HepG2 (cell line): ENCODE results near the gene CAMTA1. TPM values are rescaled to one million over a fixed set of nuclear protein-coding genes. Genes with fewer than 3 reads are reported as not detected.

Experiments
- ATAC-seq: fragments of 200-7000 bp; cut with Tn5 transposase; 3 replicates; pipeline ENCODE4 v1.9.1; 2020; ENCODE audit warnings: mild to moderate bottlenecking, moderate library complexity
- BruUV-seq: library from RNA; stranded (reverse); fragments of 400-500 nt; replicated peaks from 2 replicates; lab custom pipeline; 2021; lab: Mats Ljungman, UMichigan
- CTCF ChIA-PET: fragments of 300-600 bp; formaldehyde crosslinking; extraction: SDS; loops from one replicate; lab custom pipeline; 2021; ENCODE audit warnings: low total read pairs, inconsistent platforms, low intra/inter-chr PET ratio; lab: Yijun Ruan, JAX
- POLR2A ChIA-PET: fragments of 350-600 bp; sonication (Branson Sonifier 250); formaldehyde crosslinking; loops from one replicate; lab custom pipeline; 2020; ENCODE audit warnings: antibody characterized with exemption, inconsistent platforms; lab: Yijun Ruan, JAX
- DNase-seq: peaks from one replicate; pipeline ENCODE4 v3.0.0-alpha.2; 2015; ENCODE audit warnings: low spot score
- FAIRE-seq: peaks from 3 replicates; lab custom pipeline; 2011; peaks lifted over from hg19 to GRCh38; lab: Jason Lieb, UNC
- H2AFZ ChIP-seq: one replicate; pipeline ENCODE4 v1.6.1; 2011; ENCODE audit warnings: low read length, inconsistent platforms
- H3K27ac ChIP-seq: fragments of 300-600 bp; 3 replicates; pipeline ENCODE4 v1.8.0; 2011; ENCODE audit warnings: mixed run types, mild to moderate bottlenecking, mixed read lengths, low read length, inconsistent platforms; ENCODE audit not compliant: insufficient read depth; ENCODE audit errors: extremely low read length
- H3K27me3 ChIP-seq, 2 experiments: fragments of 200-600 bp in 1 of 2; 2 replicates in 1 of 2; 3 replicates in 1 of 2; pipeline versions ENCODE4 v1.6.0 to v1.8.0; 2011; ENCODE audit warnings: low read length in 2 of 2, mild to moderate bottlenecking in 2 of 2, moderate library complexity in 2 of 2, inconsistent platforms in 1 of 2; ENCODE audit not compliant: insufficient read depth in 2 of 2, control insufficient read depth in 1 of 2
- H3K36me3 ChIP-seq, 2 experiments: fragments of 200-600 bp in 1 of 2; replicated peaks in 1 of 2; 2 replicates in 1 of 2; 3 replicates in 1 of 2; pipeline versions ENCODE4 v1.5.1 to v1.8.0; 2011; ENCODE audit warnings: low read length in 2 of 2, inconsistent platforms in 1 of 2; ENCODE audit not compliant: insufficient read depth in 2 of 2, control insufficient read depth in 1 of 2
- H3K4me1 ChIP-seq: 2 replicates; pipeline ENCODE4 v1.5.1; 2012; ENCODE audit warnings: low read length, inconsistent platforms; ENCODE audit not compliant: insufficient read depth
- H3K4me2 ChIP-seq: 2 replicates; pipeline ENCODE4 v1.6.0; 2011; ENCODE audit warnings: low read depth, low read length, inconsistent platforms
- H3K4me3 ChIP-seq, 3 experiments: fragments of 200-600 bp in 1 of 3; sonication (generic), shearing (Covaris generic) in 1 of 3; replicated peaks in 1 of 3; 2 replicates each; pipeline ENCODE4 v1.5.1; 2011 to 2016; ENCODE audit warnings: low read length in 3 of 3, inconsistent platforms in 2 of 3, low read depth in 2 of 3, mild to moderate bottlenecking in 2 of 3, control low read depth in 1 of 3, mixed read lengths in 1 of 3; ENCODE audit not compliant: insufficient read depth in 1 of 3
- H3K79me2 ChIP-seq: one replicate; pipeline ENCODE4 v1.6.1; 2011; ENCODE audit warnings: low read length, inconsistent platforms; ENCODE audit not compliant: insufficient read depth
- H3K9ac ChIP-seq: 2 replicates; pipeline ENCODE4 v1.6.0; 2011; ENCODE audit warnings: mild to moderate bottlenecking, low read depth, low read length, inconsistent platforms; ENCODE audit not compliant: insufficient read depth
- H3K9me3 ChIP-seq: 2 replicates; pipeline ENCODE4 v1.5.1; 2012; ENCODE audit warnings: mild to moderate bottlenecking, low read length
- H4K20me1 ChIP-seq: 2 replicates; pipeline ENCODE4 v1.6.0; 2011; ENCODE audit warnings: inconsistent platforms, mild to moderate bottlenecking, low read length, moderate library complexity; ENCODE audit not compliant: insufficient read depth
- CERS6 ChIP-seq: sonication (generic); formaldehyde crosslinking; IDR thresholded peaks from 2 replicates; pipeline ENCODE4 v1.5.0; 2020; ENCODE audit warnings: missing genetic modification reagents
- FOXK2 ChIP-seq: fragments of 450-650 bp; IDR thresholded peaks from 2 replicates; pipeline ENCODE4 v1.6.1; 2016
- HMGXB4 ChIP-seq, 2 experiments: sonication (generic) in 1 of 2; formaldehyde crosslinking in 1 of 2; IDR thresholded peaks; 2 replicates each; pipeline versions ENCODE4 v1.4.0 to v1.6.1; 2018 to 2020; ENCODE audit warnings: missing genetic modification reagents in 2 of 2, borderline replicate concordance in 1 of 2, low read depth in 1 of 2, mild to moderate bottlenecking in 1 of 2, missing biosample characterization in 1 of 2
- HOXA3 ChIP-seq: sonication (generic); formaldehyde crosslinking; IDR thresholded peaks from 2 replicates; pipeline ENCODE4 v1.5.0; 2020; ENCODE audit warnings: missing genetic modification reagents
- TSC22D2 ChIP-seq: sonication (generic); formaldehyde crosslinking; IDR thresholded peaks from 2 replicates; pipeline ENCODE4 v1.5.1; 2020; ENCODE audit warnings: missing genetic modification reagents, mild to moderate bottlenecking, borderline replicate concordance
- ZNF136 ChIP-seq: sonication (generic); formaldehyde crosslinking; IDR thresholded peaks from 2 replicates; pipeline ENCODE4 v1.8.1; 2022; ENCODE audit warnings: low read depth, mild to moderate bottlenecking, moderate library complexity, missing genetic modification reagents
- ZNF20 ChIP-seq: sonication (generic); formaldehyde crosslinking; IDR thresholded peaks from 2 replicates; pipeline ENCODE4 v1.4.0; 2020; ENCODE audit warnings: mild to moderate bottlenecking, moderate library complexity, missing genetic modification reagents
- ZNF431 ChIP-seq: sonication (generic); formaldehyde crosslinking; IDR thresholded peaks from 2 replicates; pipeline ENCODE4 v1.9.0; 2022; ENCODE audit warnings: missing genetic modification reagents, low read depth, mild to moderate bottlenecking, borderline replicate concordance
- ZNF709 ChIP-seq: sonication (generic); formaldehyde crosslinking; IDR thresholded peaks from 2 replicates; pipeline ENCODE4 v1.5.0; 2020; ENCODE audit warnings: mild to moderate bottlenecking, missing genetic modification reagents
- WGBS: methylation state at CpG from one replicate; pipeline ENCODE4 v1.1.6; 2017; ENCODE audit warnings: low lambda C conversion rate; 5-methylcytosine and 5-hydroxymethylcytosine counted together
- in situ Hi-C: cut with HindIII; loops from 2 replicates; pipeline ENCODE4 v1.10.0; 2017; ENCODE audit warnings: low pct_unique_long_range_greater_than_20kb; ENCODE audit not compliant: extremely low pct_ligation_motif_present
- intact Hi-C: fragments of 100-400 bp; cut with micrococcal nuclease; formaldehyde crosslinking; loops from one replicate; pipeline ENCODE4 v1.10.0; 2022; ENCODE audit not compliant: unreplicated experiment
- polyA plus RNA-seq, 8 experiments: library from polyadenylated mRNA; depleted of rRNA in 3 of 8; stranded (reverse) in 7 of 8; unstranded in 1 of 8; fragments of >200 nt; fragmentation: Illumina TruSeq in 4 of 8; extraction: Trizol in 4 of 8; gene quantifications; 2 replicates each; pipeline versions ENCODE4 v1.2.1 to v1.2.3, GENCODE V29; 2011 to 2016; ENCODE audit warnings: low read depth in 4 of 8, missing spikeins in 1 of 8, mixed read lengths in 1 of 8; ENCODE audit not compliant: insufficient read depth in 1 of 8
- total RNA-seq, 5 experiments: library from RNA; depleted of rRNA; stranded (reverse); fragments of >200 nt; fragmentation: Illumina TruSeq; extraction: Trizol; gene quantifications; 2 replicates each; pipeline ENCODE4 v1.2.3, GENCODE V29; 2016; ENCODE audit warnings: low read depth in 1 of 5

Gene CAMTA1
- total and polyA plus RNA-seq, 2 of the 13 experiments (the other 11 are each of a cell fraction or from before 2014, with no cell fraction given), result 25.0 to 36.4 TPM

GRCh38 chr1:7457811-7458210 is 672.6 kb downstream of the CAMTA1 start:
- Histone ChIP-seq H3K79me2 (no peaks in the 10 kb centered on the region), H3K9me3 (no peaks in the 10 kb centered on the region), H3K27ac (no peak overlapping the region), H3K4me1 (no peaks in the 10 kb centered on the region), H4K20me1 (no peaks in the 10 kb centered on the region; the same call in 1 of the 2 replicates), H2AFZ (no peak overlapping the region), H3K27me3 (peaks cover 5 to 43% of the 10 kb centered on the region in 2 experiments; a peak in 4 of 5 replicates), H3K4me2 (no peak overlapping the region), H3K4me3 (no peak overlapping the region), H3K9ac (no peak overlapping the region), H3K36me3 (no peaks in the 10 kb centered on the region)
- BruUV-seq, result no TSS peak
- POLR2A ChIA-PET, result no interaction called here
- intact Hi-C loops, result no loop called here
- WGBS, result 15% methylated on average over 7 of the region's 15 CpGs
- in situ Hi-C loops, result no loop called here
- no peak for ATAC-seq
- CTCF ChIA-PET, result no interaction called here
- TF ChIP-seq ZNF431 (CRISPR knock-in tag) (no peak), ZNF136 (no peak), HMGXB4 (CRISPR knock-in tag; IDR thresholded peaks at IDR 0.05; ENCODE audit: borderline replicate concordance in 1 of 2, low read depth in 1 of 2) (no peak), TSC22D2 (no peak), ZNF20 (CRISPR knock-in tag) (no peak), FOXK2 (no peak)
- no peak for FAIRE-seq
- no peak for DNase-seq

GRCh38 chr1:7458946-7459345 is 673.7 kb downstream of the CAMTA1 start:
- Histone ChIP-seq H3K79me2 (no peaks in the 10 kb centered on the region), H4K20me1 (no peaks in the 10 kb centered on the region), H3K4me2 (no peak overlapping the region), H3K4me3 (no peak overlapping the region), H3K36me3 (no peaks in the 10 kb centered on the region), H3K27me3 (peaks cover 7 to 41% of the 10 kb centered on the region in 2 experiments; a peak in 4 of 5 replicates), H3K9ac (no peak overlapping the region), H3K9me3 (no peaks in the 10 kb centered on the region), H3K27ac (no peak overlapping the region), H2AFZ (no peak overlapping the region), H3K4me1 (no peaks in the 10 kb centered on the region)
- in situ Hi-C loops, result no loop called here
- no peak for ATAC-seq
- BruUV-seq, result no TSS peak
- intact Hi-C loops, result no loop called here
- no peak for FAIRE-seq
- CTCF ChIA-PET, result no interaction called here
- POLR2A ChIA-PET, result no interaction called here
- WGBS, result 0% methylated on average over 2 of the region's 7 CpGs
- DNase-seq, result no peak
- TF ChIP-seq CERS6, result no peak
- TF ChIP-seq HOXA3 (CRISPR knock-in tag), result no peak
- no peak for TF ChIP-seq ZNF709
